Measurements from ENCODE around the gene DHRS12. TPM values are rescaled to one million over a fixed set of nuclear protein-coding genes. Genes with fewer than 3 reads are reported as not detected.
A peak's percentile ranks its signal among the peaks of the same experiment; 100 is the strongest.

DHRS12 gene
- total RNA-seq, 1 experiment from 2014 or later: 14.1 TPM

GRCh38 chr13:51795419-51795818 lies 8.5 kb downstream of the DHRS12 start:
- no peaks in the 10 kb centered on the region; the same call in 1 of the 2 replicates for H3K36me3 ChIP-seq (ENCODE audit: control insufficient read depth, insufficient read depth, low read length)
- H3K9me3 ChIP-seq: no peaks in the 10 kb centered on the region
- peaks cover 4% of the 10 kb centered on the region for H3K36me3 Mint-ChIP-seq (ENCODE audit: insufficient read depth, unreplicated experiment)
- no peak overlapping the region for H3K27ac Mint-ChIP-seq (ENCODE audit: unreplicated experiment)
- no peak overlapping the region for H3K4me3 Mint-ChIP-seq (ENCODE audit: unreplicated experiment)
- no peaks in the 10 kb centered on the region for H3K4me1 Mint-ChIP-seq (ENCODE audit: low read depth, unreplicated experiment)
- intact Hi-C loops (cut with micrococcal nuclease; ENCODE audit: unreplicated experiment): loop anchor here (5.0 kb wide), 2 partner anchors 508 to 648 kb away; no protein-coding TSS in a partner anchor
- CTCF ChIA-PET: no interaction called here
- TF ChIP-seq CTCF (IDR thresholded peaks at IDR 0.05; ENCODE audit: insufficient read depth in 1 of 2, low read depth in 1 of 2, low read length in 1 of 2, severe bottlenecking in 1 of 2, unreplicated experiment in 1 of 2): no peak
- H3K27me3 Mint-ChIP-seq (ENCODE audit: insufficient read depth, unreplicated experiment): no peaks in the 10 kb centered on the region
- no peaks in the 10 kb centered on the region for H3K27me3 ChIP-seq (replicated peaks; ENCODE audit: control insufficient read depth, insufficient read depth, low read length)
- no peak overlapping the region for H3K4me3 ChIP-seq (ENCODE audit: low read depth, low read length)
- no peak for DNase-seq
- BruUV-seq (replicated peaks): no TSS peak
- no peaks in the 10 kb centered on the region for H3K9me3 Mint-ChIP-seq (ENCODE audit: unreplicated experiment)
- POLR2A ChIA-PET: interaction anchor here (1.8 kb wide), 1 partner anchor 342 kb away, joined by 5 read pairs; the partner anchor contains the start of gene INTS6
- H3K4me1 ChIP-seq: 0 out of 2 replicates have a peak, but pooled peaks cover 8% of the 10 kb centered on the region

GRCh38 chr13:51794964-51795363 lies 9.0 kb downstream of the DHRS12 start:
- no peak for DNase-seq
- H3K36me3 ChIP-seq (ENCODE audit: control insufficient read depth, insufficient read depth, low read length): no peaks in the 10 kb centered on the region; the same call in 1 of the 2 replicates
- Mint-ChIP-seq H3K27ac (ENCODE audit: unreplicated experiment) (no peak overlapping the region), H3K27me3 (ENCODE audit: insufficient read depth, unreplicated experiment) (no peaks in the 10 kb centered on the region), H3K9me3 (ENCODE audit: unreplicated experiment) (no peaks in the 10 kb centered on the region), H3K4me1 (ENCODE audit: low read depth, unreplicated experiment) (no peaks in the 10 kb centered on the region), H3K4me3 (ENCODE audit: unreplicated experiment) (no peak overlapping the region), H3K36me3 (ENCODE audit: insufficient read depth, unreplicated experiment) (peaks cover 4% of the 10 kb centered on the region)
- no peak for TF ChIP-seq CTCF (IDR thresholded peaks at IDR 0.05; ENCODE audit: insufficient read depth in 1 of 2, low read depth in 1 of 2, low read length in 1 of 2, severe bottlenecking in 1 of 2, unreplicated experiment in 1 of 2)
- no peaks in the 10 kb centered on the region for H3K9me3 ChIP-seq
- CTCF ChIA-PET: no interaction called here
- intact Hi-C loops (cut with micrococcal nuclease; ENCODE audit: unreplicated experiment): loop anchor here (5.0 kb wide), 2 partner anchors 508 to 648 kb away; no protein-coding TSS in a partner anchor
- H3K4me1 ChIP-seq: 0 out of 2 replicates have a peak, but pooled peaks cover 8% of the 10 kb centered on the region
- no TSS peak for BruUV-seq (replicated peaks)
- POLR2A ChIA-PET: interaction anchor here (1.8 kb wide), 1 partner anchor 342 kb away, joined by 5 read pairs; the partner anchor contains the start of gene INTS6
- H3K4me3 ChIP-seq (ENCODE audit: low read depth, low read length): no peak overlapping the region
- no peaks in the 10 kb centered on the region for H3K27me3 ChIP-seq (replicated peaks; ENCODE audit: control insufficient read depth, insufficient read depth, low read length)

DNA sequence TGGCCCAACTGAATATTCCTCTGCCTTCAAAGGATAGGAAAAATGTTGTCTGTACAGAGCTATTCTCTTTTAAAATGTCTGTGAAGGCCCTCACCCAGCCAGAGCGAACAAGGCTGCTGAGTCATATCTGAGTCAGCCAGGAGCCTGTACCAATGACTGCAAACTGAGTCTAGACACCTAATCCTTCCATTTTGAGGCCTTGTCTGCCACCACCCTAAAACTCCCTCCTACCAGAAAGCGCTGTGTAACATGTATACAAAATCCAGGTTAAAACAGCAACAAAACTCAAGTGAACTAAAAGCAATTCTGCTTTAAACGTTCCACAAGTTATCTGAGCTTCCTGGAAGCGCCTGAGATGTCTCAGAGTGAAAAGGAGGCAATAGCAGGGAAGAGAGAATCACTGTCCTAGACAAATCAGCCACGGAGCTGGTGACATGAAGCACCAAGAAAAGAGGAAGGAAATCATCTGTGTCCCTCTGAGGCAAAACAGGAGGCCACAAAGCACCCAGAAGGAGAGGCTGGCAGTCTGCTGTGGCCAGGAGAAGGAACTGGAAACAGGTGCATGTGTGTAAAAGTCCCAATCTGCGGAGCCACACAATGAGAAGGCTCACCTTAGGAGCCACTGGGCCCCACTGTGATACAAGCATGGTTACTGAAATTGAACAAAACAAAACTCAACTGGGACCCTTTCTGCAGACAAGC lies 10.2 kb downstream of the DHRS12 start:
- 0 out of 2 replicates have a peak, but pooled peaks cover 8% of the 10 kb centered on the region for H3K4me1 ChIP-seq
- no peaks in the 10 kb centered on the region for H3K27me3 ChIP-seq (replicated peaks; ENCODE audit: control insufficient read depth, insufficient read depth, low read length)
- Mint-ChIP-seq H3K4me3 (ENCODE audit: unreplicated experiment) (no peak overlapping the region), H3K27me3 (ENCODE audit: insufficient read depth, unreplicated experiment) (no peaks in the 10 kb centered on the region), H3K4me1 (ENCODE audit: low read depth, unreplicated experiment) (no peaks in the 10 kb centered on the region), H3K9me3 (ENCODE audit: unreplicated experiment) (no peaks in the 10 kb centered on the region), H3K36me3 (ENCODE audit: insufficient read depth, unreplicated experiment) (peaks cover 4% of the 10 kb centered on the region), H3K27ac (ENCODE audit: unreplicated experiment) (peak overlapping the region; percentile 11)
- intact Hi-C loops (cut with micrococcal nuclease; ENCODE audit: unreplicated experiment): no loop called here
- no peak for DNase-seq
- H3K4me3 ChIP-seq (ENCODE audit: low read depth, low read length): no peak overlapping the region
- CTCF ChIA-PET: no interaction called here
- BruUV-seq (replicated peaks): no TSS peak
- POLR2A ChIA-PET: interaction anchor here (0.5 to 0.9 kb wide), 2 partner anchors 318 to 341 kb away, joined by 3 read pairs; no protein-coding TSS in a partner anchor
- TF ChIP-seq CTCF (IDR thresholded peaks at IDR 0.05; ENCODE audit: insufficient read depth in 1 of 2, low read depth in 1 of 2, low read length in 1 of 2, severe bottlenecking in 1 of 2, unreplicated experiment in 1 of 2): no peak
- H3K36me3 ChIP-seq (ENCODE audit: control insufficient read depth, insufficient read depth, low read length): no peaks in the 10 kb centered on the region; the same call in 1 of the 2 replicates
- H3K9me3 ChIP-seq: no peaks in the 10 kb centered on the region

Data from Caco-2 (cell line).